Stimulated activated CD8-positive, alpha-beta memory T cell treated with anti-CD3 and anti-CD28 coated beads, Interleukin-2, amount 100 ng/mL, for 1 hour (primary cell): Measurements from ENCODE around the gene TIGIT.

Experiments
- DNase-seq, 2 donors: peaks; one replicate each; pipeline ENCODE4 v3.0.0-alpha.2; 2020; ENCODE audit warnings: low read depth in 2 of 2

The TIGIT gene

DNA sequence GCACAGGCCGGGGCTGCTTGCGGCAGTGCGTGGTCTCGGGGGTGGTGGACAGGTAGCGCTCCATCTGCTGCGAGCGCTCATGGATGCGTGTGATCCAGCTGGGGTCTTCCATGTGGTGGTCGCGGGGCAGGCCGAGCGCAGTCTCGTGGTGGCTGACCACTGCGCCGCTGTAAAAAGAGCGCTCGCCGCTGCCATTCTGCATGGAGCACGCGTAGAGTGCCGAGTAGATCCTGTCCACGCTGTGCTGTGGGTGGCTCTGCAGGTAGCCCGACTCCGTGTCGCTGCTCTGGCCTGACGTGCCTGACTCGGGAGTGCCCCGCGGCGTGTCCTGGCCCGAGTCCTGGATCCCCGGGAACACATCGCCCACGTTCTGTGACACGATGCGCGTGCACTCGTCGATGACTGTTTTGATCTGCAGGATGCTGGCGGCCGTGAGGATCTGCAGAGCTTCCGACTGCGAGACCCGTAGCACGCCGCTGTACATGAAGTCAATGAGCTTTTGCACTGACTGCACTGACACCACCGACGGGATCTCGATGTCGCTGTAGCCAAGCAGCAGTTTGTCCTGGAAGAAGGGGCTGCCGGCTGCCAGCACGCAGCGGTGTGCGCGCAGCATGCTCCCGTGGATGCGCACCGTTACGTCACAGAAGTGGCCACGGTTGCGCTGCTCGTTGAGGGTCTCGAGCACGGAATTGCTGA is 57.4 kb downstream of the TIGIT start:
- DNase-seq = no peak

DNA sequence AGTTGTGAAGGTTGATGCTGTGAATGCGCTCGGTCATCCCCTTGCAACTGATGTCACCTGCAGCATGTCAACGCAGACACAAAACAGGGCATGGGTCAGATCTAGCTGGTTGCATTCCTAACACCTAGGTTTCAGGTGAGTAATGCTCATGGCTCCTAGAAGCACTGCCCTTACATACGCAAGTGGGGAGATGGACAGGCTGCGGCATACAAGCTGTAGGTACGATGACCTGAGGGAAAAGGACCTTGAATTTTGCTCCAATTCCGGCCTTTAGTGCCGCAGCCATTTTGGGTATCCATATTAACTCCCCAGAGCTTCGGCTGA is 58.0 kb downstream of the TIGIT start:
- no peak for DNase-seq

DNA sequence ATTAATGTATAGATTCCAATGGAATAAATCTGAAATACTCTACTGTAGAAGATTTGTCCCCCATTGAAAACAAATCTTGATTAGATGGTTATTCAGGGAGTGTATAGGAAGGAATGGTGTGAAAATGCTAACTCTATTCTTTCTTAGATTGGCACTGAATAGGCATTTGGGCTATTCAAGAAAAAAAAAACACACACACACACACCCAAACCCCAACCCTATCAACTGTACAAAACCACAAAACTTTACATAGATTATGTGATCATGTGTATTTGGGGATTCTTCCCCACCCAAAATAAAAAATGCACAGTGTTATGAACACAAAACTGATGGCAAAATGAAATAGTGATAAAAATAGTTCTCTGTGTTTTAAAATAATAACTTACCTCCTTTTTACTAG is 61.8 kb downstream of the TIGIT start:
- no peak for DNase-seq

DNA sequence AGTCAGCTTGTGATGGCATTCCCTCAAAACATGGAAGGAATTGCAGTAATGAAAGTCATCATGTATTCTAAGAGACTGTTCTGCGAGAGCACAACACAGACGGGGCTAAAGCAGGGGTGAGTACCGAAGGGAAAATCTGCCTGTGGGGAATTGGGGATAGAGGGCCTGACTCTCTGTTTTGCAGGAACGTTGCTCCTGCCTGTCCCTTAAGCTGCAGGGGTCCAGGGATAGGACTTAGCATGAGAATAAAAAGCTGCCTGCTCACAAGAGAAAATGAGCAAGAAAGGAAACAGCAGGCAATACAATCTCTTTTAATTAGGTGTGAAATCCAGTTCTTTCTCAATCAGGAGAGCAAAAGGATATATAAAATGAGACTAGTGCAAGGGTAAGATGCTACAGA is 62.2 kb downstream of the TIGIT start:
- DNase-seq = no peak

DNA sequence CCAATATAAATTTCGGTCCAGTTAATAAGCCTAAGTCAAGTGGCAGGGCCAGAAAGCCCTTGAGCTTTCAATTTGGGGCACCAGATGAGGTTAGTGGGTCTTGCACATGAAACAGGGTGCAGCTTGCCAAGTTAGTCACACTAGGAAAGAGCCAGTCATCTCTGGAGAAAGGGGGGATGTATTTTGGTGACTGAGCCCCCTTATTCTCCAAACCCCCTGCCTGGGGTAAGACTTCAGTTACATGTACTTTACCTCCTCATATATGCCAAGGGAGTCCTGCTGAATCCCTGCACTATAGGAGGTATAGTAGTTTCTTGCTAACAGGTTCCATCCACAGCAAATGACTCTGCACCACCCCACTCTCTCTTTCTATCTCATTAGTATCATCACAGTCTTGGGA is 62.7 kb downstream of the TIGIT start:
- no peak for DNase-seq
